Astrocyte (in vitro differentiated cells and primary cell): ENCODE measurements around the gene HMCN1.

Experiments used
- EZH2 ChIP-seq: IDR thresholded peaks from 2 replicates; pipeline ENCODE4 v1.6.1; 2012; ENCODE audit warnings: mild to moderate bottlenecking, low read length, inconsistent platforms; ENCODE audit not compliant: insufficient read depth
- TF ChIP-seq, protein P1 (sequence below): IDR thresholded peaks from 2 replicates; pipeline ENCODE4 v1.5.1; 2011; ENCODE audit warnings: low read depth, mild to moderate bottlenecking, inconsistent platforms, low read length, moderate library complexity; ENCODE audit not compliant: insufficient read depth

DNA sequence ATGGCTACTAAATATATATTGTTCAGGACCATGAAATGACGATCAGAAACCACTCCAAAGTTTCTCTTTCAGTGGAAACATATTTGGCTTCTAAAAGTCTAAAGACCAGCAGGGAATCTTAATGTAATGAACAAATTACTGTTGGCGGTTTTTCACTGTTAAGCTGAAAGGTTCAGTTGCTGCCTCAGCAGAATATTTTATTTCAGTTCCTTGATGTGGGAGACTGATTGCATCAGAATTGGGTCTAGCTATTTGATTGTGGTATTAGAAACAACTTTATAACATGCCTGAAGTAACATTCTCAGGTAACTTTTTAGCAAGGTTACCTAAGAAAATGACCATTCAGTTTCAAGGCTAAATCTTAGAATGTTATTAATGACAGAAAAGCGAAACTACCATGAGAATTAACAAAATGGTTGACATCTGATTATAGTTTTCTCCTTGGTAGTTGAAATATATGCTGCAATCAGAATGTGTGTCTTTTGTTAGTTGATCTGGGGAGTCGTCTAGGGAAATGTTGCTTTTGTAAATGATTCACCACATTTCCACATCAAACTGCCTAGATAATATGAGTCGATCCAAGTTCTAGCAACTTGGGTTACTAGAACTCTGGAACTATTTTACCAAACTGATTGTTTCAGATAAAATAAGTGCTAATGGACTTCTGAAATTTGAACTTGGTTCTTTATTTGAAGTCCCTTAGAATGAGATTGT, 200.4 kb downstream of the HMCN1 start:
- TF ChIP-seq, protein P1, sequence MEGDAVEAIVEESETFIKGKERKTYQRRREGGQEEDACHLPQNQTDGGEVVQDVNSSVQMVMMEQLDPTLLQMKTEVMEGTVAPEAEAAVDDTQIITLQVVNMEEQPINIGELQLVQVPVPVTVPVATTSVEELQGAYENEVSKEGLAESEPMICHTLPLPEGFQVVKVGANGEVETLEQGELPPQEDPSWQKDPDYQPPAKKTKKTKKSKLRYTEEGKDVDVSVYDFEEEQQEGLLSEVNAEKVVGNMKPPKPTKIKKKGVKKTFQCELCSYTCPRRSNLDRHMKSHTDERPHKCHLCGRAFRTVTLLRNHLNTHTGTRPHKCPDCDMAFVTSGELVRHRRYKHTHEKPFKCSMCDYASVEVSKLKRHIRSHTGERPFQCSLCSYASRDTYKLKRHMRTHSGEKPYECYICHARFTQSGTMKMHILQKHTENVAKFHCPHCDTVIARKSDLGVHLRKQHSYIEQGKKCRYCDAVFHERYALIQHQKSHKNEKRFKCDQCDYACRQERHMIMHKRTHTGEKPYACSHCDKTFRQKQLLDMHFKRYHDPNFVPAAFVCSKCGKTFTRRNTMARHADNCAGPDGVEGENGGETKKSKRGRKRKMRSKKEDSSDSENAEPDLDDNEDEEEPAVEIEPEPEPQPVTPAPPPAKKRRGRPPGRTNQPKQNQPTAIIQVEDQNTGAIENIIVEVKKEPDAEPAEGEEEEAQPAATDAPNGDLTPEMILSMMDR, result no peak
- TF ChIP-seq EZH2, result no peak
